Activated naive CD4-positive, alpha-beta T cell treated with anti-CD3 and anti-CD28 coated beads, Interleukin-2, amount 10 ng/mL, durations not matched to agents 7 days and 5 days (primary cell): Measurements from ENCODE around the gene AHCYL2.
"Not testable (repeated sequence)": the region's sequence is repeated elsewhere in the genome, so short reads cannot be mapped to it uniquely, and the experiment has no call there.

Experiments
- CTCF ChIA-PET: fragments of 350-600 bp; sonication (Branson Sonifier 250); formaldehyde crosslinking; loops from one replicate; lab custom pipeline; 2021; ENCODE audit warnings: antibody characterized with exemption; lab: Charles Lee
- DNase-seq: peaks from one replicate; pipeline ENCODE4 v3.0.0-alpha.2; 2020
- H3K27ac Mint-ChIP-seq: one replicate; pipeline ENCODE4 v1.8.0; 2021; ENCODE audit warnings: mild to moderate bottlenecking, moderate library complexity, mixed read lengths
- H3K27me3 Mint-ChIP-seq: one replicate; pipeline ENCODE4 v1.8.0; 2021; ENCODE audit warnings: mild to moderate bottlenecking, mixed read lengths
- H3K36me3 Mint-ChIP-seq: one replicate; pipeline ENCODE4 v1.8.0; 2021; ENCODE audit warnings: mixed read lengths
- H3K4me1 Mint-ChIP-seq: one replicate; pipeline ENCODE4 v1.8.0; 2021; ENCODE audit warnings: mixed read lengths
- H3K4me3 Mint-ChIP-seq: one replicate; pipeline ENCODE4 v1.8.0; 2021; ENCODE audit warnings: mild to moderate bottlenecking, moderate library complexity, mixed read lengths
- H3K9me3 Mint-ChIP-seq: one replicate; pipeline ENCODE4 v1.8.0; 2021; ENCODE audit warnings: mixed read lengths

Gene AHCYL2

GRCh38 chr7:129471402-129471827, 246.6 kb downstream of the AHCYL2 start:
- no peak overlapping the region for H3K27ac Mint-ChIP-seq
- H3K36me3 Mint-ChIP-seq, result peaks cover 8% of the 10 kb centered on the region
- DNase-seq, result no peak
- H3K4me3 Mint-ChIP-seq, result no peak overlapping the region
- H3K9me3 Mint-ChIP-seq, result no peaks in the 10 kb centered on the region
- H3K4me1 Mint-ChIP-seq, result peaks cover 10% of the 10 kb centered on the region
- no peaks in the 10 kb centered on the region for H3K27me3 Mint-ChIP-seq
- CTCF ChIA-PET, result interaction anchor here (0.6 to 7.7 kb wide), 23 partner anchors 9 to 1035 kb away, joined by 3 to 133 read pairs (median 5); partner anchors contain the start of gene STRIP2

DNA sequence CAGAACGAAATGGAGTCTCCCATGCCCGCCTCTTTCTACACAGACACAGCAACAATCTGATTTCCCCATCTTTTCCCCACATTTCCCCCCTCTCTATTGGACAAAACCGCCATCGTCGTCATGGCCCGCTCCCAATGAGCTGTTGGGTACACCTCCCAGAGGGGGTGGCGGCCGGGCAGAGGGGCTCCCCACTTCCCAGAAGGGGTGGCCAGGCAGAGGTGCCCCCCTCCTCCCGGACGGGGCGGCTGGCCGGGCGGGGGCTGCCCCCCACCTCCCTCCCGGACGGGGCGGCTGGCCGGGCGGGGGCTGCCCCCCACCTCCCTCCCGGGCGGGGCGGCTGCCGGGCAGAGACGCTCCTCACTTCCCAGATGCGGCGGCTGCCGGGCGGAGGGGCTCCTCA, 251.1 kb downstream of the AHCYL2 start:
- CTCF ChIA-PET, H3K9me3 Mint-ChIP-seq, DNase-seq, H3K4me1 Mint-ChIP-seq, H3K27me3 Mint-ChIP-seq, H3K36me3 Mint-ChIP-seq, H3K27ac Mint-ChIP-seq, H3K4me3 Mint-ChIP-seq: not testable (repeated sequence)

DNA sequence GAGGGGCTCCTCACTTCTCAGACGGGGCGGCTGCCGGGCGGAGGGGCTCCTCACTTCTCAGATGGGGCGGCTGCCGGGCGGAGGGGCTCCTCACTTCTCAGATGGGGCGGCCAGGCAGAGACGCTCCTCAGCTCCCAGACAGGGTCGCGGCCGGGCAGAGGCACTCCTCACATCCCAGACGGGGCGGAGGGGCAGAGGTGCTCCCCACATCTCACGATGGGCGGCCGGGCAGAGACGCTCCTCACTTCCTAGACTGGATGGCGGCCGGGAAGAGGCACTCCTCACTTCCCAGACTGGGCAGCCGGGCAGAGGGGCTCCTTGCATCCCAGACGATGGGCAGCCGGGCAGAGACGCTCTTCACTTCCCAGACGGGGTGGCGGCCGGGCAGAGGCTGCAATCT, 251.6 kb downstream of the AHCYL2 start:
- H3K9me3 Mint-ChIP-seq, H3K36me3 Mint-ChIP-seq, H3K27me3 Mint-ChIP-seq, H3K4me1 Mint-ChIP-seq, DNase-seq, CTCF ChIA-PET, H3K27ac Mint-ChIP-seq, H3K4me3 Mint-ChIP-seq: not testable (repeated sequence)
